Keratinocyte (primary cell): ENCODE measurements around the gene RTKN2. TPM values are rescaled to one million over a fixed set of nuclear protein-coding genes. Genes with fewer than 3 reads are reported as not detected.

Experiments used
- DNase-seq: peaks from one replicate; pipeline ENCODE4 v3.0.0-alpha.2; 2011; ENCODE audit warnings: low read depth, missing footprints, low spot score
- FAIRE-seq: peaks from 2 replicates; lab custom pipeline; 2011; peaks lifted over from hg19 to GRCh38; lab: Jason Lieb, UNC
- H2AFZ ChIP-seq: 2 replicates; pipeline ENCODE4 v1.6.0; 2012; ENCODE audit warnings: low read length, control low read depth, inconsistent platforms; ENCODE audit not compliant: control insufficient read depth
- H3K27ac ChIP-seq: 2 replicates; pipeline ENCODE4 v1.5.1; 2011; ENCODE audit warnings: low read length; ENCODE audit not compliant: control insufficient read depth, insufficient read depth
- H3K27me3 ChIP-seq: 3 replicates; pipeline ENCODE4 v1.6.0; 2011; ENCODE audit warnings: low read length; ENCODE audit not compliant: control insufficient read depth, insufficient read depth; ENCODE audit errors: extremely low read depth
- H3K36me3 ChIP-seq, 2 experiments: 2 replicates in 1 of 2; 3 replicates in 1 of 2; pipeline ENCODE4 v1.5.1; 2011; ENCODE audit warnings: low read length in 2 of 2, mild to moderate bottlenecking in 1 of 2; ENCODE audit not compliant: control insufficient read depth in 2 of 2, insufficient read depth in 2 of 2; ENCODE audit errors: extremely low read depth in 1 of 2
- H3K4me1 ChIP-seq: 3 replicates; pipeline ENCODE4 v1.5.1; 2011; ENCODE audit warnings: low read length; ENCODE audit not compliant: control insufficient read depth, insufficient read depth; ENCODE audit errors: extremely low read depth
- H3K4me2 ChIP-seq: 3 replicates; pipeline ENCODE4 v1.6.0; 2011; ENCODE audit warnings: low read depth, low read length; ENCODE audit not compliant: control insufficient read depth, insufficient read depth; ENCODE audit errors: extremely low read depth
- H3K4me3 ChIP-seq, 3 experiments: fragments of 200-600 bp in 1 of 3; sonication (generic) in 1 of 3; 2 replicates in 2 of 3; 3 replicates in 1 of 3; pipeline ENCODE4 v1.5.1; 2011 to 2016; ENCODE audit warnings: low read length in 3 of 3, mild to moderate bottlenecking in 3 of 3, control low read depth in 2 of 3, inconsistent platforms in 1 of 3, low read depth in 1 of 3, mixed read lengths in 1 of 3, mixed run types in 1 of 3, moderate library complexity in 1 of 3; ENCODE audit not compliant: control insufficient read depth in 2 of 3, insufficient read depth in 2 of 3; ENCODE audit errors: extremely low read depth in 1 of 3
- H3K79me2 ChIP-seq: 2 replicates; pipeline ENCODE4 v1.6.0; 2012; ENCODE audit warnings: low read length; ENCODE audit not compliant: control insufficient read depth, insufficient read depth
- H3K9ac ChIP-seq: 3 replicates; pipeline ENCODE4 v1.6.0; 2011; ENCODE audit warnings: low read length; ENCODE audit not compliant: control insufficient read depth, insufficient read depth; ENCODE audit errors: extremely low read depth
- H3K9me1 ChIP-seq: 3 replicates; pipeline ENCODE4 v1.6.0; 2011; ENCODE audit warnings: low read length; ENCODE audit not compliant: control insufficient read depth, insufficient read depth; ENCODE audit errors: extremely low read depth
- H3K9me3 ChIP-seq: 2 replicates; pipeline ENCODE4 v1.5.1; 2012; ENCODE audit warnings: low read depth, low read length; ENCODE audit not compliant: control insufficient read depth
- H4K20me1 ChIP-seq: 3 replicates; pipeline ENCODE4 v1.6.0; 2011; ENCODE audit warnings: low read length; ENCODE audit not compliant: control insufficient read depth, insufficient read depth; ENCODE audit errors: extremely low read depth
- CTCF ChIP-seq, 3 experiments: IDR thresholded peaks in 1 of 3; conservative IDR thresholded peaks in 1 of 3; optimal IDR thresholded peaks in 1 of 3; 2 replicates in 2 of 3; 3 replicates in 1 of 3; pipeline versions ENCODE3 to v1.5.1; 2011; ENCODE audit warnings: low read length in 3 of 3, mild to moderate bottlenecking in 3 of 3, moderate library complexity in 2 of 3, control low read depth in 1 of 3, inconsistent platforms in 1 of 3; ENCODE audit not compliant: insufficient read depth in 2 of 3; ENCODE audit errors: extremely low read depth in 1 of 3
- EZH2 ChIP-seq: IDR thresholded peaks from one replicate; pipeline ENCODE4 v1.6.1; 2012; ENCODE audit warnings: inconsistent platforms, mild to moderate bottlenecking, low read length, moderate library complexity
- dilution Hi-C: fragments of 300-500 bp; cut with MboI; formaldehyde crosslinking; loops from one replicate; pipeline ENCODE4 v1.7.0; 2020; ENCODE audit warnings: low sequenced_read_pairs; ENCODE audit not compliant: extremely low pct_ligation_motif_present
- polyA plus RNA-seq, 5 experiments: library from polyadenylated mRNA; depleted of rRNA in 3 of 5; stranded (reverse) in 3 of 5; stranded (forward) in 1 of 5; unstranded in 1 of 5; fragments of >200 nt; gene quantifications; 1 replicate in 1 of 5; 2 replicates in 3 of 5; 3 replicates in 1 of 5; pipeline versions ENCODE4 v1.2.1 to v1.2.3, GENCODE V29; 2011 to 2012; ENCODE audit warnings: missing spikeins in 2 of 5, low read depth in 1 of 5, low replicate concordance in 1 of 5

The RTKN2 gene
- polyA plus RNA-seq, 1 donor (not counting 4 experiments of a cell fraction or from before 2014, with no cell fraction given) = 3.2 TPM

DNA sequence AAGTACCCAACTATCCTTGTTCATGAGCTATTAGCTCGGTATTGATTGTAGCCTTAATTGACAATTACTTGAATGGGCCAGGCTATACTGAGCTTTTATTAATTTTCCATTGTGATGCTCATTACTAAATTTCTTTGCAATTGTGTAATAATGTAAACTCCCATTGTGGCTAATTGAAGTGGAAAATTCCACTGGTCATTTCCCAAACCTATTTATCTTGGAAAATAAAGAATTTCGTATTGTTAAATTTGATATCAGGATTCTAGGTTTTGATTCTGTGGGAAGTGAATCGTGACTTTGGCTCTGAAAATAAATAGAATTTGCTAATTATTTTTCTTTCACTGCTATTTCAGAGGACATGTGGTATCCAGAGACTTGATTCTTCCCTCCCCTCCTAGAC, 111.0 kb downstream of the RTKN2 start:
- TF ChIP-seq CTCF (optimal IDR thresholded peaks at IDR 0.05 in 1 of 3, IDR thresholded peaks at IDR 0.05 in 1 of 3, conservative IDR thresholded peaks at IDR 0.05 in 1 of 3; ENCODE audit: extremely low read depth in 1 of 3, insufficient read depth in 2 of 3, low read length in 3 of 3) (no peak), EZH2 (no peak)

GRCh38 chr10:62155054-62155680, 113.5 kb downstream of the RTKN2 start:
- TF ChIP-seq CTCF (optimal IDR thresholded peaks at IDR 0.05 in 1 of 3, IDR thresholded peaks at IDR 0.05 in 1 of 3, conservative IDR thresholded peaks at IDR 0.05 in 1 of 3; ENCODE audit: extremely low read depth in 1 of 3, insufficient read depth in 2 of 3, low read length in 3 of 3) = no peak
- no peak for TF ChIP-seq EZH2
- H2AFZ ChIP-seq = no peak overlapping the region
- dilution Hi-C loops = no loop called here

More for the DNA sequence above, 111.0 kb downstream of the RTKN2 start:
- Histone ChIP-seq H3K4me3 (no peak overlapping the region), H4K20me1 (no peaks in the 10 kb centered on the region), H3K27ac (no peak overlapping the region), H3K36me3 (no peaks in the 10 kb centered on the region), H3K4me2 (no peak overlapping the region), H3K79me2 (no peaks in the 10 kb centered on the region), H3K9me3 (no peaks in the 10 kb centered on the region), H3K27me3 (no peaks in the 10 kb centered on the region), H3K9me1 (no peaks in the 10 kb centered on the region), H3K4me1 (no peaks in the 10 kb centered on the region), H3K9ac (no peak overlapping the region), H2AFZ (no peak overlapping the region)
- dilution Hi-C loops = no loop called here
- DNase-seq = no peak
- no peak for FAIRE-seq

More at GRCh38 chr10:62155054-62155680, 113.5 kb downstream of the RTKN2 start:
- Histone ChIP-seq H3K9me1 (no peaks in the 10 kb centered on the region), H4K20me1 (no peaks in the 10 kb centered on the region), H3K4me2 (no peak overlapping the region), H3K9ac (no peak overlapping the region), H3K36me3 (no peaks in the 10 kb centered on the region), H3K27me3 (no peaks in the 10 kb centered on the region), H3K9me3 (no peaks in the 10 kb centered on the region), H3K4me1 (no peaks in the 10 kb centered on the region), H3K27ac (no peak overlapping the region), H3K79me2 (no peaks in the 10 kb centered on the region), H3K4me3 (no peak overlapping the region)
- DNase-seq (no peak), FAIRE-seq (no peak)
